CD4-positive, CD25-positive, alpha-beta regulatory T cell (primary cell): Measurements from ENCODE around the gene TSC22D3. TPM values are rescaled to one million over a fixed set of nuclear protein-coding genes. Genes with fewer than 3 reads are reported as not detected.
A peak's percentile ranks its signal among the peaks of the same experiment; 100 is the strongest.

ENCODE experiments used
- ATAC-seq, 2 donors: fragments of 150-1000 bp; cut with Tn5 transposase; one replicate each; pipeline ENCODE4 v1.10.0; 2021; ENCODE audit warnings: low read depth in 2 of 2, moderate number of reproducible peaks in 2 of 2, moderate library complexity in 1 of 2
- DNase-seq, 3 donors: peaks; one replicate each; pipeline versions ENCODE4 v3.0.0 to v3.0.0-alpha.2; 2012 to 2022; ENCODE audit warnings: mixed read lengths in 1 of 3
- H3K27ac ChIP-seq: one replicate; pipeline ENCODE4 v1.7.0; 2013; ENCODE audit warnings: mild to moderate bottlenecking, low read length; ENCODE audit not compliant: insufficient read depth, poor library complexity, severe bottlenecking
- H3K27me3 ChIP-seq: one replicate; pipeline ENCODE4 v1.7.0; 2013; ENCODE audit warnings: low read length; ENCODE audit not compliant: control insufficient read depth, insufficient read depth
- H3K36me3 ChIP-seq: one replicate; pipeline ENCODE4 v1.7.0; 2013; ENCODE audit warnings: mild to moderate bottlenecking, low read length, moderate library complexity; ENCODE audit not compliant: control insufficient read depth, insufficient read depth
- H3K4me1 ChIP-seq: 2 replicates; pipeline ENCODE4 v1.7.0; 2013; ENCODE audit warnings: mild to moderate bottlenecking, low read length; ENCODE audit not compliant: insufficient read depth, control insufficient read depth, poor library complexity, severe bottlenecking
- H3K4me3 ChIP-seq: one replicate; pipeline ENCODE4 v1.7.0; 2013; ENCODE audit warnings: low read depth, mild to moderate bottlenecking, low read length, moderate library complexity
- H3K9me3 ChIP-seq, 2 experiments: 1 replicate in 1 of 2; 2 replicates in 1 of 2; pipeline ENCODE4 v1.7.0; 2013; ENCODE audit warnings: low read length in 2 of 2, mild to moderate bottlenecking in 1 of 2, moderate library complexity in 1 of 2; ENCODE audit not compliant: control insufficient read depth in 2 of 2
- H3K27ac Mint-ChIP-seq, 3 donors: one replicate each; pipeline ENCODE4 v1.8.0; 2020 to 2022; ENCODE audit warnings: mild to moderate bottlenecking in 3 of 3, mixed read lengths in 3 of 3, moderate library complexity in 2 of 3
- H3K27me3 Mint-ChIP-seq: one replicate; pipeline ENCODE4 v1.8.0; 2022; ENCODE audit warnings: mild to moderate bottlenecking, mixed read lengths
- H3K36me3 Mint-ChIP-seq: one replicate; pipeline ENCODE4 v1.8.0; 2020; ENCODE audit warnings: mixed read lengths
- H3K4me1 Mint-ChIP-seq, 4 donors: one replicate each; pipeline ENCODE4 v1.8.0; 2020 to 2022; ENCODE audit warnings: mixed read lengths in 4 of 4, mild to moderate bottlenecking in 1 of 4
- H3K4me3 Mint-ChIP-seq, 4 donors: one replicate each; pipeline ENCODE4 v1.8.0; 2020 to 2022; ENCODE audit warnings: mild to moderate bottlenecking in 4 of 4, mixed read lengths in 4 of 4, moderate library complexity in 3 of 4
- H3K9me3 Mint-ChIP-seq, 7 donors: one replicate each; pipeline ENCODE4 v1.8.0; 2020 to 2022; ENCODE audit warnings: mixed read lengths in 7 of 7, mild to moderate bottlenecking in 3 of 7, moderate library complexity in 2 of 7
- polyA plus RNA-seq, 4 donors: library from polyadenylated mRNA; unstranded; fragments of 300-500 nt; fragmentation: Illumina TruSeq; gene quantifications; one replicate each; pipeline ENCODE4 v1.2.3, GENCODE V29; 2021
- total RNA-seq: library from RNA; stranded (reverse); gene quantifications from one replicate; pipeline ENCODE4 v1.2.3, GENCODE V29; 2022

The TSC22D3 gene
- total and polyA plus RNA-seq, 5 donors from 2014 or later, result 624 to 2,718 (median 1,073) TPM

DNA sequence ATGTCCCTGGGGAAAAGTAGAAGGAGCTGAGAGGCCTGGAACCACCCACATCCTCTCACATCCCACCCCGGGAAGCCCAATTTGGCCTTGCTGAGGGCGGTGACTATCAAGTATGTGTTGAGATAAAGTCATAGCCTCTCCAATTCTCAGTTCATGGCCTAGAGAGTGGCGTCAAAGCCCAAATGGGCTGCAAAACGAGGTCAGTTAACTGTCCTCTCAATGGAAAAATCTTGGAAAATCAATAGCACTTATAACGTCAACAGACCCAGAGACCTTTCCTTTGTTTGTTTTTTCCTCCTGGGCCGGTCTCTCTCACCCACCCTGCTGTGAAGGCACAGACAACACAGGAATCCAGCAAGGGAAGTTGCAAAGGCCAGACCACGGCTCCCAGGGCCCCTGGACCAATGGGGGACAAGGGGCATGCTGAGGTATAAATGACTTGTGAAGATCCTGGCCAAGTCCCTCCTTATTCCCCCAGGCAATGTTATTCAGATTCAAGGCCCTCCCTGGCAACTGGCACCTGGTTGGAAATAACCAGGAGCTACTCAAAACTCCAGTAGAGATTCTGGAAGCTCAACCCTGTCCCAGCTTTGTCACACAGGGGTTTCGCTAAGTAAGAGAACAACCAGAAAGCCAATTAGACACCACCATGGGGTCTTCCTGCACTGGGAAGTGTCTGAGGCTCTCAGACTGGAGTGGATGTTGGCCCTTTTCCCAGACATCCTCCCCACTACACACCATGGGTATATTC is 38.6 kb downstream of the TSC22D3 start:
- Histone ChIP-seq H3K9me3 (no peaks in the 10 kb centered on the region), H3K4me1 (peaks cover 16% of the 10 kb centered on the region), H3K36me3 (no peaks in the 10 kb centered on the region), H3K27me3 (no peaks in the 10 kb centered on the region), H3K4me3 (no peak overlapping the region), H3K27ac (no peak overlapping the region)
- peak overlapping the region in 2 of 3 donors; percentile 25 to 60 for H3K27ac Mint-ChIP-seq
- DNase-seq (no peak), ATAC-seq (no peak)
- H3K9me3 Mint-ChIP-seq, result peaks cover 0 to under 1% (median 0%) of the 10 kb centered on the region in 7 donors
- peaks cover 2% of the 10 kb centered on the region for H3K27me3 Mint-ChIP-seq
- no peaks in the 10 kb centered on the region for H3K36me3 Mint-ChIP-seq
- peaks cover 2 to 34% (median 4%) of the 10 kb centered on the region in 4 donors for H3K4me1 Mint-ChIP-seq
- H3K4me3 Mint-ChIP-seq, result no peak overlapping the region

DNA sequence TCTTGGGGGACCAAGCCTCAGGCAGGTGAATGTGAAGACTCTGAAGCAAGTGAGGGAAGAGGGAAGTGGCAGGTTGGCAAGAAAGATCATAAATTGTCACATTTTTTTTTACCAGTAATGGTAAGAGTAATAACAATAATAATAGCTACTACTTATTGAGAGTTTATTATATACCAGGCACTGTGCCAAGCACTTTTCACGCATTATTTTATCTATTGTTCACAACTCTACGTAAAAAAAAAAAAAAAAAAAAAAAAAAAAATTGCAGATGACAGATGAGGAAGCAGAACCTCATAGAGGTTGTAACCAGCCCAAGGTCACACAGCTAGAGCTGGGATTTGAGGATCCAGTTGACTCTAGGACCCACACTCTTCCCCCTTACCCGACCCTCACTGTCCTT is 40.9 kb downstream of the TSC22D3 start:
- no peak overlapping the region for H3K4me3 Mint-ChIP-seq
- peaks cover 0 to 11% (median 0%) of the 10 kb centered on the region in 4 donors for H3K4me1 Mint-ChIP-seq
- ATAC-seq (no peak), DNase-seq (no peak)
- H3K9me3 ChIP-seq, result no peaks in the 10 kb centered on the region
- H3K36me3 ChIP-seq, result no peaks in the 10 kb centered on the region
- no peak overlapping the region for H3K4me3 ChIP-seq
- no peaks in the 10 kb centered on the region for H3K36me3 Mint-ChIP-seq
- no peaks in the 10 kb centered on the region for H3K9me3 Mint-ChIP-seq
- H3K4me1 ChIP-seq, result no peaks in the 10 kb centered on the region
- no peak overlapping the region for H3K27ac Mint-ChIP-seq
- H3K27ac ChIP-seq, result no peak overlapping the region
- H3K27me3 Mint-ChIP-seq, result no peaks in the 10 kb centered on the region
- H3K27me3 ChIP-seq, result no peaks in the 10 kb centered on the region

DNA sequence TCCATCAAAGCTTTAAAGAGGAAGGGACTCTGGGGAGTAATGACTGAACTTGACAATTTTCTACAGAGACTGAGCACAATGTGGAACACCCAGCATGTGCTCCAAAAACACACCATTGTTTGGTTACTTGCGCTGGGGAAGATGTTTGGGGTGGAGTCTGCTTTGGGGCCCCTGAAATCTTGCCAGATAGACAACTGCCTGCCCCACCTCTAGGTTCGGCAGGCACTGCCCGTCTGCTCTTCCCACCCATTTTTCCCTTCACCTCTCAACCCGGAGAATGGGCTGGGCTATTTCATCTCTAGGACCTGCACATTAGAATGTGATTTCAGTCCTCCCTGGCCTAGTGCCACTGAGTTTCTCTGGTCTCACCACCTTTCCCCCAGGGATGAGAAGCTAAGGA is 41.9 kb downstream of the TSC22D3 start:
- no peaks in the 10 kb centered on the region for H3K27me3 ChIP-seq
- no peaks in the 10 kb centered on the region for H3K36me3 ChIP-seq
- DNase-seq, result no peak
- H3K4me3 ChIP-seq, result no peak overlapping the region
- Mint-ChIP-seq H3K27me3 (no peaks in the 10 kb centered on the region), H3K4me3 (peak overlapping the region in 1 of 4 donors; percentile 22), H3K27ac (peak overlapping the region in 1 of 3 donors; percentile 6), H3K9me3 (no peaks in the 10 kb centered on the region), H3K36me3 (no peaks in the 10 kb centered on the region), H3K4me1 (peaks cover 0 to 2% (median 0%) of the 10 kb centered on the region in 4 donors)
- no peak overlapping the region for H3K27ac ChIP-seq
- no peaks in the 10 kb centered on the region for H3K4me1 ChIP-seq
- ATAC-seq, result no peak
- no peaks in the 10 kb centered on the region for H3K9me3 ChIP-seq

DNA sequence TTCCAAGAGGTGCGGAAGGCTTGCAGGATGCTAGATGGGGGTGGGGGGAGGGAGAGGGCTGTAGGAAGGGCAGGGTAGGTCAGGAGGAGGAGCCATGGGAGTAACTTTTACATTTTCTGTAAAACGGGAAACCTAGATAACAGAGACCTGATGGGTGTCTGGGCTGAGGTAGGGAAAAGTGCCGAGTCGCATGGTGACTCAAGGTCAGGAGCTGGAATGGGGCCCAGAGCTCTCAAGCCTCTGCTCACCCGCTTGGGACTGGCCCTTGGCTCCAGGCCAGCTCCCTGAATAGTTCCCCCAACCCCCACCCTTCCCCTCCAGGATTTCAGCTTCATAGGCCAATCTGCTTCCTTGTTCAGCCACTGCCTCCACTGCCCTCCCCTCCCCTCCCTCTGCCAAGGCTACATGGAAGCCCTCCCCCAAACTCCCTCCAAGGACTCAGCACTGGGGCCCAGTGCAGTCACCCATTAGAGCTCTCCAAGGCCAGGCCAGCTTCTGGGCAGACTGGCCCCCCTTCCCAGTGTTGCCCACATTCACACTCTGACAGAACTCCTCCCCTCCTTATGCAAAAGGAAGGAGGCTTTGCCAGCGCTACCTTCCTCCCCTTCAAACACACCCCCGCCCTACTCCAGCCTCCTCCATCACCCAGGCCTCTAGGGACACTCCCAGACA is 43.6 kb downstream of the TSC22D3 start:
- Histone ChIP-seq H3K36me3 (no peaks in the 10 kb centered on the region), H3K27ac (no peak overlapping the region), H3K27me3 (no peaks in the 10 kb centered on the region), H3K4me3 (no peak overlapping the region), H3K4me1 (no peaks in the 10 kb centered on the region), H3K9me3 (no peaks in the 10 kb centered on the region)
- Mint-ChIP-seq H3K4me3 (no peak overlapping the region), H3K27ac (no peak overlapping the region), H3K27me3 (no peaks in the 10 kb centered on the region), H3K4me1 (peaks cover 0 to 2% (median 0%) of the 10 kb centered on the region in 4 donors), H3K9me3 (no peaks in the 10 kb centered on the region), H3K36me3 (no peaks in the 10 kb centered on the region)
- no peak for ATAC-seq
- no peak for DNase-seq

DNA sequence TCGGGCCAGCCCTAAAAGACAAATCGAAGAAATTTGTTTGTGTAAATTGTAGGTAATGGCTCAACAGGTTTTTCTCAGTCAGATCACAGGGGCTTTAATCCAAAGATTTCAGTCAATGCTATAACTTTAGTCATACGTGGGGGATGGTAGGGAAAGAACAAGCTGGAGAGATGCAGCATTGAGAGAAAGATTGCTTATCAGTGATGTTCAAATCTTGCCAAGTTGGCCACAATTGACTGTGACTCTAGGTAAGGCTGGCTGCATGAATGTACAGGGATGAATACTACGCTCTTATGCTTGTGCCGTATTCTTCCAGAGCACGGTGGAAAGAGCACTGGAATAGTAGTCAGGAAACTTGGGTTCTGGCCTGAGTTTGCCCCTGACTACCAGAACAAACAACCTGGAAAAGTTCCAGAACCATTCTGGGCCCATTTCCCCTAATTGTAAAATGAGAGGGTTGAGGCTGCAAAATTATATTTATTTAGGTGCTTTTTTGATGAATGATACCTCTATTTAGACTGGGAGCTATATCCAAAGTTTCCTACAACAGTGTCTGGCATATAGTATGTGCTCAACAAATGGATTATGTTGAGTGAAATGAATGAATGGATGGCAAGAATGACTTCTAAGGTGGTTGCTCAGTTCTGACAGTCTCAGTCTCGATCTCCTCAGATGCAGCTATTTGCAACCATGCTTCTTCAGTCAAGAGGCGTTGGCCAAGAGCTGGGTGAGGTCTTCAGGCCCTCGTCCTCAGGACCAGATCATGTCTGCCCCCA is 44.4 kb downstream of the TSC22D3 start:
- no peak for ATAC-seq
- H3K27me3 Mint-ChIP-seq, result no peaks in the 10 kb centered on the region
- H3K9me3 Mint-ChIP-seq, result no peaks in the 10 kb centered on the region
- no peak overlapping the region for H3K4me3 ChIP-seq
- H3K27ac ChIP-seq, result no peak overlapping the region
- H3K9me3 ChIP-seq, result no peaks in the 10 kb centered on the region
- H3K36me3 Mint-ChIP-seq, result no peaks in the 10 kb centered on the region
- no peaks in the 10 kb centered on the region for H3K27me3 ChIP-seq
- H3K4me1 ChIP-seq, result no peaks in the 10 kb centered on the region
- peaks cover 0 to 2% (median 0%) of the 10 kb centered on the region in 4 donors for H3K4me1 Mint-ChIP-seq
- no peak for DNase-seq
- H3K36me3 ChIP-seq, result no peaks in the 10 kb centered on the region
- H3K4me3 Mint-ChIP-seq, result no peak overlapping the region
- no peak overlapping the region for H3K27ac Mint-ChIP-seq

DNA sequence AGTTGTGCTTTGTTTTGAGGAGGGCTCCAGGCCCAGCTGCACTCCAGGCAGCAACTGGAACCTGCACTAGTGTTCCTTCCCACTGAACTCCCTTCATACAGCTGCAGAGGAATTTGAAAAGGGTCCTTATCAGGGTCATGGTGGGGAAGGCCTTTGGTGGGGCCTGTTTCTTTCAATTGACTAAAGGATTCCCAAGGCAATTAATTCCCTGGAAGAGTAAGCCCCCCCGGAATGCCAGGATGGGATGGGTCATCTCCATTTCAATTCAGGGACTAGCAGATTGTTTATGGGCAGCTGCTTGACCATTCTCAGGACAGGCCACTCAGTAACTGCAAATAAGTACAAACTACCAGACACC is 45.3 kb downstream of the TSC22D3 start:
- no peak overlapping the region for H3K27ac Mint-ChIP-seq

DNA sequence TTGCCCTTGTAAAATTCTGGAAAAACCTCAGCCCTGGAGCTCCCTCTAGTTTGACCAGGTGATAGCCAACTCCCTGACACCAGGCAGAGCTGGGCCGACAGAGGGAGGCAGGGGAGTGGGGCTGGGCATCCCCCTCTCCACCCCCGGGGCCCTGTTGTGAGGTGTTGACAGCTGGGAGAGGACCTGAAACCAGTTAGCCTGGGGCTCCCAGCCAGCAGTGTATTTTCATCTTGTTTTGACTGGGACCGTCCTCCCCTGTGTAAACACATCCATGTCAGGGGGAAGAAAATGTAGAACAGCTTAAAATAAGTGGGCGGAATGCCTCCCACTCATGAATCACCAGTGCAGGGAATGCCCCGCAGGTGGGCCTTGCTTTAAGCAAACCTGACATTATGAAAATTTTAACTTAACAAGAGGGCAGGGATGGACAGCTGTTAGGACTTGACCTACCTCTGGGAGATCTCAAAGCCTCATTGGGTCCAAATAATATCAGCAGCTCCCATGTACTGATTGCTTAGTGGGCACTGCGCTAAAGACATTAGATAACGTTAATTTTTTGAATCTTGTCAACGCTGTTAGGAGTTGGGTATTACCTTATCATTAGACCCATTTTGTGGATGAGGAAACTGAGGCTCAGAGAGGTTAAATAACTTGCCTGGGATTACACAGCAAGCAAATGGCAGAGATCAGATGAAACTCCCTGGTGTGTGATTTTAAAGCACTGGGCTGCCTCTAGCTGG is 45.9 kb downstream of the TSC22D3 start:
- Mint-ChIP-seq H3K4me1 (peaks cover 0 to 2% (median 0%) of the 10 kb centered on the region in 4 donors), H3K4me3 (no peak overlapping the region), H3K27ac (no peak overlapping the region), H3K9me3 (no peaks in the 10 kb centered on the region), H3K36me3 (no peaks in the 10 kb centered on the region), H3K27me3 (no peaks in the 10 kb centered on the region)
- ATAC-seq (no peak), DNase-seq (no peak)
- Histone ChIP-seq H3K36me3 (no peaks in the 10 kb centered on the region), H3K27ac (no peak overlapping the region), H3K4me1 (no peaks in the 10 kb centered on the region), H3K4me3 (no peak overlapping the region), H3K27me3 (no peaks in the 10 kb centered on the region), H3K9me3 (no peaks in the 10 kb centered on the region)

More for the DNA sequence above, 45.3 kb downstream of the TSC22D3 start:
- no peaks in the 10 kb centered on the region for H3K4me1 ChIP-seq
- no peak overlapping the region for H3K4me3 Mint-ChIP-seq
- DNase-seq (no peak), ATAC-seq (no peak)
- no peaks in the 10 kb centered on the region for H3K27me3 Mint-ChIP-seq
- H3K27me3 ChIP-seq, result no peaks in the 10 kb centered on the region
- no peaks in the 10 kb centered on the region for H3K9me3 Mint-ChIP-seq
- H3K4me1 Mint-ChIP-seq, result peaks cover 0 to 2% (median 0%) of the 10 kb centered on the region in 4 donors
- H3K4me3 ChIP-seq, result no peak overlapping the region
- no peaks in the 10 kb centered on the region for H3K36me3 Mint-ChIP-seq
- no peaks in the 10 kb centered on the region for H3K36me3 ChIP-seq
- H3K9me3 ChIP-seq, result no peaks in the 10 kb centered on the region
- no peak overlapping the region for H3K27ac ChIP-seq
